GM19025 (cell line): ENCODE data around the gene RAP1GAP2.
"Not testable (repeated sequence)": the region's sequence is repeated elsewhere in the genome, so short reads cannot be mapped to it uniquely, and the experiment has no call there.

Source experiments
- ATAC-seq: cut with Tn5 transposase; IDR thresholded peaks from one replicate; pipeline ENCODE4 v1.9.1; 2021; ENCODE audit warnings: mild to moderate bottlenecking, low read depth, moderate library complexity; ENCODE audit not compliant: unreplicated experiment

Gene RAP1GAP2

GRCh38 chr17:3073850-3074249 lies 277.6 kb downstream of the RAP1GAP2 start:
- ATAC-seq, result not testable (repeated sequence)
